HL-60/S4 treated with retinoic acid at 250 ng/mL for 4 days and 3 days (cell line): ENCODE results near the gene APEX2.
"Not testable (repeated sequence)": the region's sequence is repeated elsewhere in the genome, so short reads cannot be mapped to it uniquely, and the experiment has no call there.

Experiments used
- in situ Hi-C: fragments of 300-500 bp; cut with MboI; formaldehyde crosslinking; loops from 2 replicates; pipeline ENCODE4 v1.7.0; 2022; ENCODE audit warnings: low sequenced_read_pairs

APEX2 gene

GRCh38 chrX:55011294-55011693, 11.1 kb downstream of the APEX2 start:
- in situ Hi-C loops = no loop called here

DNA sequence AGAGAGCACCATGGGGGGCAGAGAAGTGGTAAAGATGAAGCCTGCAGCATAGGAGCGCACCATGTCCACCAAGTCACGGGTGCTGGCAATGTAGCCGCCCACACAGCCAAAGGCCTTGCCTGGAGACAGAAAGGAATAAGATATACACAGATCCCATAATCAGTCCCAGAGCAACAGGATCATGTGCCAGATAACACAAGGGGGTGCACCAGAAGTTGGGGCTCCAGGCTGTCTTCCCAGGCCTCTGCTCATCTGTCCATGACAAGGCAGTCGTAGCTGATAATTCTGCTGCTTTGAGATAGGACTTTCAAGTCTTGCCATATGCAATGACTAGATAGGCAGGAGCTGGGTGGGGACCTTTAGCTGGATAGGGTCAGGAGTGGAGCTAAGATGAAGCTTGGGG, 14.7 kb downstream of the APEX2 start:
- in situ Hi-C loops = no loop called here

DNA sequence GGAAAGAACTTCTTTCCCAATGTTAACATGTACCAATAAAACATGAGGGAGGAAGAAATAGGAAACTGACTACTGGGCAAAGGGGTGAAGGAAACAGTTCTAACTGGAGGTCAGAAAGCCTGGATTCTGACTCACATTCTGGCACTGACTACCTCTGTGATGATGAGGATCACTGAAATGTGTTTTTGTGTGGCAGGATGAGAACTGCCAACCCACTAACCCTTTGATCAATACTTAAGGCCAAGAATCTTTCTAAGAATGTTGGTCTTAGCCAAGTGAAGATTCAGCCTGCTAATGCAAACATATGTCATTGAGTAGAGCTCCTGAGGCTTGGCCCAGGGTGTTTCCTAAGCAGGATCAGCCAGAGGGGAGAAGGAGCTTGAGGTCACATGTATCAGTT, 26.0 kb downstream of the APEX2 start:
- in situ Hi-C loops = no loop called here

DNA sequence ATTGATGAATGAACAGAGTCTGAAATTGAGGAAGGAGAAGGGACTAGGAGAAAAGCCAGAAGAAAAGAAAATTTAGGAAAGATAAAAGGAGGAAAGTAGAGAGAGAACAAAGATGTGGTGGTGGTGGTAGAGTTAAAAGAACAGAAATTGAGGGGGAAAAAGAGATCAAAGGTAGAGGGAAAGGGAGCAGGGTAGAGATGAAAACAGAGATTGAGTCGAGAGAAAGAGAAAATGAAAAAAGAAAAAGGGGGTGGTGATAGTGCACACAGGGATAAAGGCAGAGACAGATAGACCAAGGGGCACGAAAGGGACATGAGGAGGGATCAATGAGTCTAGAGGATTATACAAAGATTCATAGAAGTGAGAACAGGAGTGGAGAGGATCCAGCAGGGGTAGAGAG, 26.7 kb downstream of the APEX2 start:
- in situ Hi-C loops = no loop called here

- in situ Hi-C loops = no loop called here
These were observed 27.9 kb downstream of the APEX2 start for GRCh38 chrX:55028040-55028439.

GRCh38 chrX:55028611-55029010, 28.4 kb downstream of the APEX2 start:
- in situ Hi-C loops = no loop called here

DNA sequence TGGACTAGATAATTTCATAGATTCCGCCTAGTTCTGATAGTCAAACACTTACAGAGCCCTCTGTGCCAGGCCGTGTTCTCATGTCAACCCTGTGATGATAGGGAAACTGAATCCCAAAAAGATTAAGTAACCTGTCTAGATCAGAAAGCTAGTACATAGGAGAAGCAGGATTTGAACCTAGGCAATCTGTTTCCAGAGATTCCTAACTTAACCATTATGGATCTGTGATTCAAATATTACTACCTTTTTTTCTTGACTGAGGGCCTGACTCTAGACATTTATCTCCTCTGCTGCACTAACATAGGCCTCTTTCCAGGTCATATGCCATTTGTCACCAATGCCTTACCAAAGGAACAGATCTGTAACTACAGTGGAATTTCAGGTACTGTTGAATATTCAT, 29.1 kb downstream of the APEX2 start:
- in situ Hi-C loops = no loop called here

DNA sequence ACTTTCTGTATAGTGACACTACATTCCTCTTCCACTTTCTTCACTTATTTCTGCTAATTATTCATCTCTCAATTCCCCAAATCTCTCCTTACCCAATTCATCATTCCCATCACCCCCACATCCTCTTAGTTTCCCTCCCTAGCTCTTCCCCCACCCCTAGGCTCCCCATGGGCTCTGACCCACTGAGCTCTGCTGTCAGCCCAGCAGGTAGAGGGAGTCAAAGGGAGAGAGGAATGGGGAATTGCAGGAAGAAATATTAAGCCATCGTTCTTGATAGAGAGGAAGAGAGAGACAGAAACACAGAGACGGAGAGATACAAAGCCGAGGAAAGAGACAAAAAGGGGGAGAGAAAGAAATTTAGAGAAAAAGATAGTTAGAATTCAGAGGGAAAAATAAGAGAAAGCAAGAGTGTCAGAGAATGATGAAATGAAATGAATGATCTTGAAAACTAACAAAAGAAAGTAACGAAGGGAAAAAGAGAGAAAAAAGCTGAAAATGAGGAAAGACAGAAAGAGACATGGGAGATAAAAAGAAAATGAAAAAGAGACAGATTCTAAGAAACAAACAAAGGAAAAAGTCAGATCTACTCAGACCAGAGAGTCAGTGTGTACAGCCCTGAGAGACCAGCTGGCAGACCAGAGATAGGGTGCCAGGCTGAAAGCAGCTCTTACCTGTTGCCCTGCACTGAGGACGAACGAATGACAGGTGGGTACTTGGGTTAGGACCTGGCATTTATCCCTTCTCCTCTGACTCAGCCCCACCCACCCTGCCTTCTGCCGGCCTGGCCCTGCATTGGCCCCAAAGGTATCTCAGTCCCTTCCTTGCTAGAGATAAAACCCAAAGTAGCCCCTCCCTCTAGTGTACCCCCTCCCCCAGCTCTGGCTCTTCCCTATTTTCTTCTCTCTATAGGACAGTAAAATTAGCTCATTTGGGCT, 30.4 kb downstream of the APEX2 start, which contains the start of gene ALAS2:
ALAS2 (minus strand) TSS at position 707 of the 935 bp plus-strand sequence. CDS start 4,977 bp downstream, outside the sequence.
- in situ Hi-C loops = no loop called here

GRCh38 chrX:55033429-55033828, 33.3 kb downstream of the APEX2 start:
- in situ Hi-C loops = no loop called here

GRCh38 chrX:55039471-55039870, 39.3 kb downstream of the APEX2 start:
- in situ Hi-C loops = no loop called here

DNA sequence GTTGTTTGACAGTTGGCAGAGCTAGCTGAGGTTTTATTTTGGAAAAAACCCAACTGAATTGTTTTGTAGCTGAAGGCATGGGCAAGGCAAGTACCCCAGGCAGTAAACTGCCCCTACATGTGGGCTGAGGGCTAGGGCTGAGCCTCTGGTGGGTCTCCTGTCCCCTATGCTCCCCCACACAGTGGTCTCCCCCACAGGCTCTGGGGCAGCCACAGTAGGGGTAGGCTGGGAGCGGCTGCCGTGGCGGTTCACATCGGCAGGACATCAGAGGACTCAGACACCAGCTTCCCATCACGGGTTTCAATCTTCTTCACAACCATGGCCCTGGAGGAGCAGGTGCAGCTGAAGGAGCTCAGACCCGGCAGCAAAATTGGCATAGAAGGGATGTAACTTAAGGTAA, 41.4 kb downstream of the APEX2 start:
- in situ Hi-C loops = no loop called here

- in situ Hi-C loops = not testable (repeated sequence)
These were observed 50.4 kb downstream of the APEX2 start for GRCh38 chrX:55050599-55050998.

- in situ Hi-C loops = no loop called here
These were observed 56.9 kb downstream of the APEX2 start for GRCh38 chrX:55056820-55057674.

DNA sequence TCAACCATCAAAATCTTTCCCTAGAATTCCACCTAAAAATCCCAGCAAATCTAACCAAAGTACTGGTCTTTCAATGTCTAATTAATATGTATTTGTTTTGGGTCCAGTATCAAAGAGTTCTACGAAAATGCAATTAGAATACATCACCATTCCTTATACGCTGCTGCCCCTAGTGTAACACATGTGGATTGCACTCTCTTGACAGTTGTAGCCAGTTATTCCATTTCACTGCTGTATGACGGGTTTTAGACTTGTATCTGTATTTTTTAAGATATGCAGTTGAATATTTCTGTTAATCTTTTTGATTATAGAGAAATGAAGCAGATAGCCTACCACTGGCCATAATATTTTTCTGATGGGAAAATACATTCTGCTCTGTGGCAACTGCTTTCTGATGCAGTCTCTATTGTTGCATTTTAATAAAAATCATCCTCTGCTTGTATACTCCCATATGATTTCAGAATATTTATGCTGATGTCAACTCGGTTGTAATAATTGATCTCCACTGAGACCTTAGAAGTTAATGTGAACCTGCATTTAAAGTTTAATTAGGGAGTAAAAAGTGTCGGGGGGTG, 57.6 kb downstream of the APEX2 start:
- in situ Hi-C loops = no loop called here
